ENCODE data around the gene HES7.

HES7 gene

DNA sequence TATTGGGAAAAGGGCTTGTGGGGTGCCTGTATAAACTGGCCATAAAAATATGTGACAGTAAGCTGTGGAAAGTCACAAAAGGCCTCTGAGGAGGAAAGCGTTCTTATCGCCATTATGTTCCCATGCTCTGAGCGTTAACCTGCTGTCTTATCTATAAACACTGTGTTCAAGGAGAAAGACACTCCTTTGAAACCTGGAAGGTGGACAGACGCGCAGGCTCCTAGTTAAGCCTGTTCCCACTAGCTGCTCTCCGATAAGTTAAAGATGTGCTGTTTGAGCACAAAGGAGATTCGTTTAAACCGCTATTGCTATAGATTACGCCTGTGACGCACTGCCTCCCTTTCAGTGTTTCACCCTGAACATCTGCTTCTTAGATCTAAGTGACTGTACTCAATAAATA, 41.6 kb downstream of the HES7 start:
- Histone ChIP-seq H3K9me2 (ENCODE audit: low read depth, low read length) (no peaks in the 10 kb centered on the region), H4K20me1 (ENCODE audit: insufficient read depth, low read length) (no peaks in the 10 kb centered on the region), H2AFZ (ENCODE audit: low read length) (no peak overlapping the region), H3K4me3 (ENCODE audit: low read depth, low read length, poor library complexity, severe bottlenecking) (no peak overlapping the region), H3K27ac (ENCODE audit: low read depth, low read length, poor library complexity, severe bottlenecking) (no peak overlapping the region), H3F3A (ENCODE audit: insufficient read depth, low read length) (no peaks in the 10 kb centered on the region), H3K36me3 (ENCODE audit: insufficient read depth, low read length) (no peaks in the 10 kb centered on the region; the same call in 1 of the 2 replicates), H3K79me2 (ENCODE audit: insufficient read depth, low read length) (no peaks in the 10 kb centered on the region), H3K4me1 (ENCODE audit: insufficient read depth, low read length, severe bottlenecking) (peaks cover 7% of the 10 kb centered on the region), H3K27me3 (ENCODE audit: insufficient read depth, low read length) (no peaks in the 10 kb centered on the region; the same call in 1 of the 2 replicates), H3K4me2 (ENCODE audit: low read length) (no peak overlapping the region), H3K9ac (ENCODE audit: low read length) (no peak overlapping the region), H3K9me3 (ENCODE audit: low read length) (no peaks in the 10 kb centered on the region)
- TF ChIP-seq, protein P1, sequence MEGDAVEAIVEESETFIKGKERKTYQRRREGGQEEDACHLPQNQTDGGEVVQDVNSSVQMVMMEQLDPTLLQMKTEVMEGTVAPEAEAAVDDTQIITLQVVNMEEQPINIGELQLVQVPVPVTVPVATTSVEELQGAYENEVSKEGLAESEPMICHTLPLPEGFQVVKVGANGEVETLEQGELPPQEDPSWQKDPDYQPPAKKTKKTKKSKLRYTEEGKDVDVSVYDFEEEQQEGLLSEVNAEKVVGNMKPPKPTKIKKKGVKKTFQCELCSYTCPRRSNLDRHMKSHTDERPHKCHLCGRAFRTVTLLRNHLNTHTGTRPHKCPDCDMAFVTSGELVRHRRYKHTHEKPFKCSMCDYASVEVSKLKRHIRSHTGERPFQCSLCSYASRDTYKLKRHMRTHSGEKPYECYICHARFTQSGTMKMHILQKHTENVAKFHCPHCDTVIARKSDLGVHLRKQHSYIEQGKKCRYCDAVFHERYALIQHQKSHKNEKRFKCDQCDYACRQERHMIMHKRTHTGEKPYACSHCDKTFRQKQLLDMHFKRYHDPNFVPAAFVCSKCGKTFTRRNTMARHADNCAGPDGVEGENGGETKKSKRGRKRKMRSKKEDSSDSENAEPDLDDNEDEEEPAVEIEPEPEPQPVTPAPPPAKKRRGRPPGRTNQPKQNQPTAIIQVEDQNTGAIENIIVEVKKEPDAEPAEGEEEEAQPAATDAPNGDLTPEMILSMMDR (IDR thresholded peaks at IDR 0.05; ENCODE audit: low read length), result no peak
- TF ChIP-seq EZH2 (IDR thresholded peaks at IDR 0.05; ENCODE audit: borderline replicate concordance, low read length), result no peak

DNA sequence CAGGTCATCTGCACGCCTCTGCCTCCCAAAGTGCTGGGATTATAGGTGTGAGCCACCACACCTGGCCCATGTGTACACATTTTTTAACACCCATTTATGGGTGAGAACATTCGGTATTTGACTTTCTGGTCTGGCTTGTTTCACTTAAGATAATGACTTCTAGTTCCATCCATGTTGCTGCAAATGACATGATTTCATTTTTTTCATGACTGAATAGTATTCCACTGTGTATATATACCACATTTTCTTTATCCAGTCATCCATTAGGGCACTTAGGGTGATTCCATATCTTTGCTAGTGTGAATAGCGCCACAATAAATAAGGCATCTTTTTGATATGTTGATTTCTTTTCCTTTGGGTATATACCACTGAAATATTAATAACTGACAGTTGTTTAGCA, 42.0 kb downstream of the HES7 start:
- H3K27me3 ChIP-seq (ENCODE audit: insufficient read depth, low read length), result no peaks in the 10 kb centered on the region; the same call in 1 of the 2 replicates
- TF ChIP-seq, protein P1 (IDR thresholded peaks at IDR 0.05; ENCODE audit: low read length), result no peak
- TF ChIP-seq EZH2 (IDR thresholded peaks at IDR 0.05; ENCODE audit: borderline replicate concordance, low read length), result no peak
- no peaks in the 10 kb centered on the region; the same call in 1 of the 2 replicates for H3K36me3 ChIP-seq (ENCODE audit: insufficient read depth, low read length)
- no peaks in the 10 kb centered on the region for H4K20me1 ChIP-seq (ENCODE audit: insufficient read depth, low read length)
- no peak overlapping the region for H3K9ac ChIP-seq (ENCODE audit: low read length)
- H3K79me2 ChIP-seq (ENCODE audit: insufficient read depth, low read length), result no peaks in the 10 kb centered on the region
- no peak overlapping the region for H2AFZ ChIP-seq (ENCODE audit: low read length)
- H3K9me2 ChIP-seq (ENCODE audit: low read depth, low read length), result no peaks in the 10 kb centered on the region
- H3F3A ChIP-seq (ENCODE audit: insufficient read depth, low read length), result no peaks in the 10 kb centered on the region
- H3K4me3 ChIP-seq (ENCODE audit: low read depth, low read length, poor library complexity, severe bottlenecking), result no peak overlapping the region
- peaks cover 7% of the 10 kb centered on the region for H3K4me1 ChIP-seq (ENCODE audit: insufficient read depth, low read length, severe bottlenecking)
- no peak overlapping the region for H3K27ac ChIP-seq (ENCODE audit: low read depth, low read length, poor library complexity, severe bottlenecking)
- no peak overlapping the region for H3K4me2 ChIP-seq (ENCODE audit: low read length)
- no peaks in the 10 kb centered on the region for H3K9me3 ChIP-seq (ENCODE audit: low read length)

GRCh38 chr17:8080799-8081219, 43.1 kb downstream of the HES7 start:
- no peak overlapping the region for H2AFZ ChIP-seq (ENCODE audit: low read length)
- no peaks in the 10 kb centered on the region for H3K9me3 ChIP-seq (ENCODE audit: low read length)
- no peak overlapping the region for H3K4me2 ChIP-seq (ENCODE audit: low read length)
- H3K27me3 ChIP-seq (ENCODE audit: insufficient read depth, low read length), result no peaks in the 10 kb centered on the region
- H4K20me1 ChIP-seq (ENCODE audit: insufficient read depth, low read length), result no peaks in the 10 kb centered on the region
- no peaks in the 10 kb centered on the region for H3K9me2 ChIP-seq (ENCODE audit: low read depth, low read length)
- H3K79me2 ChIP-seq (ENCODE audit: insufficient read depth, low read length), result no peaks in the 10 kb centered on the region
- TF ChIP-seq, protein P1 (IDR thresholded peaks at IDR 0.05; ENCODE audit: low read length), result no peak
- TF ChIP-seq EZH2 (IDR thresholded peaks at IDR 0.05; ENCODE audit: borderline replicate concordance, low read length), result no peak
- no peaks in the 10 kb centered on the region; the same call in 1 of the 2 replicates for H3K36me3 ChIP-seq (ENCODE audit: insufficient read depth, low read length)
- H3F3A ChIP-seq (ENCODE audit: insufficient read depth, low read length), result no peaks in the 10 kb centered on the region
- no peak overlapping the region for H3K9ac ChIP-seq (ENCODE audit: low read length)
- peaks cover 7% of the 10 kb centered on the region for H3K4me1 ChIP-seq (ENCODE audit: insufficient read depth, low read length, severe bottlenecking)
- no peak overlapping the region for H3K4me3 ChIP-seq (ENCODE audit: low read depth, low read length, poor library complexity, severe bottlenecking)
- H3K27ac ChIP-seq (ENCODE audit: low read depth, low read length, poor library complexity, severe bottlenecking), result no peak overlapping the region

Data from OCI-LY1 (cell line).